Adrenal gland (tissue), 5 donors: ENCODE data around the gene ZGRF1.

ENCODE experiments used
- CTCF ChIP-seq, 6 experiments: fragments of 450-650 bp in 4 of 6; fragments of 200-600 bp in 2 of 6; sonication (generic) in 1 of 6; IDR thresholded peaks; 1 replicate in 5 of 6; 2 replicates in 1 of 6; pipeline versions ENCODE4 v1.5.1 to v1.8.0; 2016 to 2021; ENCODE audit warnings: antibody characterized with exemption in 6 of 6, mild to moderate bottlenecking in 2 of 6, moderate library complexity in 1 of 6
- POLR2A ChIP-seq, 2 donors: fragments of 450-650 bp; IDR thresholded peaks; one replicate each; pipeline ENCODE4 v1.6.1; 2017; ENCODE audit warnings: antibody characterized with exemption in 2 of 2, mild to moderate bottlenecking in 2 of 2, moderate library complexity in 1 of 2
- donor health status: DM: no; HTN: no; CAD: no.

- no peak for TF ChIP-seq CTCF (IDR thresholded peaks at IDR 0.05)
- TF ChIP-seq POLR2A (IDR thresholded peaks at IDR 0.05): no peak
Measured at GRCh38 chr4:112502871-112503270, 133.8 kb downstream of the ZGRF1 start.
